ENCODE measurements around the gene RFTN1. TPM values are rescaled to one million over a fixed set of nuclear protein-coding genes. Genes with fewer than 3 reads are reported as not detected.

RFTN1 gene
- total RNA-seq, 1 experiment from 2014 or later = 2.2 TPM

DNA sequence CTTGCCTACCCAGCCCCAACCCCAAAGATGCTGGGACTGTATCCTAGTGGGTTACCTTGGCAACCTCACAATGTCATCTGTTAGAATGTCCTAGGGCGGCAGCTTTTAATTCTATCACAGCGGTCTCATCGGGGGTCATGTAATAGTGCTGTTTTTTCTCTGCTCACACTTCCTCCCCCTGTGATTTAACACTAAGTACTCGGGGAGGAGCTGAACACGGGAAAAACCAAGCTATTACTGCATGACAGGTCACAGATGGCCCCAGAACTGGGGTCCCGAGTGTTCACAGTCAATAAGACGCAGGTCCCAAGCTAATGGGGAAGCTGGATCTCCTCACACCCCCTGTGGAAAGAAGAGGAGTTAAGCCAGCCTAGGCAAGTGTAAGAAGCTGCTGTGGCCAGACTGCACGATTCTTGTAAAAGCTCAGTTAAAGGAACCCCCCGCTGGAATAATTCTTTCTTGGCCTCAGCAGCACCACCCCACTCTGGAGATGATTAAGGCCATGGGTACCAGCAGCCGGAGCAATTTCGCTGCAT is 2.5 kb upstream of the RFTN1 start:
- Histone ChIP-seq H4K91ac (ENCODE audit: insufficient read length, low read depth, low read length) (no peak overlapping the region), H3K9me3 (ENCODE audit: control insufficient read depth, low read depth, low read length) (no peaks in the 10 kb centered on the region), H3K4ac (ENCODE audit: low read depth, low read length) (no peak overlapping the region), H2BK5ac (ENCODE audit: insufficient read length, low read length) (no peak overlapping the region), H3K79me1 (ENCODE audit: insufficient read depth, low read depth, low read length, poor library complexity, severe bottlenecking) (no peaks in the 10 kb centered on the region), H2AFZ (ENCODE audit: low read length) (no peak overlapping the region), H3T11ph (ENCODE audit: low read length) (no peak overlapping the region), H3K23ac (ENCODE audit: insufficient read length, low read depth, low read length) (no peak overlapping the region), H2AK5ac (ENCODE audit: insufficient read length, low read length) (no peak overlapping the region), H2BK20ac (ENCODE audit: low read depth, low read length, poor library complexity, severe bottlenecking) (no peak overlapping the region), H3K79me2 (ENCODE audit: insufficient read depth, low read length) (no peaks in the 10 kb centered on the region), H3K27me3 (ENCODE audit: insufficient read depth, low read length) (peaks cover 17% of the 10 kb centered on the region; the same call in 1 of the 2 replicates), H2BK15ac (ENCODE audit: low read depth, low read length) (no peak overlapping the region), H3K18ac (ENCODE audit: insufficient read length, low read depth, low read length) (no peak overlapping the region), H4K5ac (ENCODE audit: insufficient read length, low read depth, low read length) (no peak overlapping the region), H2BK12ac (ENCODE audit: insufficient read length, low read depth, low read length) (no peak overlapping the region), H3K27ac (ENCODE audit: insufficient read length, low read depth, low read length) (no peak overlapping the region), H3K9ac (ENCODE audit: extremely low read depth, insufficient read length, low read length) (no peak overlapping the region), H3K23me2 (ENCODE audit: insufficient read length, low read depth, low read length, poor library complexity, severe bottlenecking) (peaks cover 16% of the 10 kb centered on the region), H4K20me1 (ENCODE audit: control insufficient read depth, insufficient read depth, insufficient read length) (no peaks in the 10 kb centered on the region), H2BK120ac (ENCODE audit: low read depth, low read length, poor library complexity, severe bottlenecking) (no peak overlapping the region), H4K8ac (replicated peaks; ENCODE audit: insufficient read length, low read depth, low read length) (no peak overlapping the region), H3K56ac (ENCODE audit: insufficient read length, low read depth, low read length) (no peak overlapping the region), H3K4me1 (ENCODE audit: insufficient read depth, low read length) (peaks cover 4% of the 10 kb centered on the region; the same call in 1 of the 2 replicates), H3K14ac (ENCODE audit: insufficient read depth, low read length) (no peak overlapping the region), H3K4me2 (ENCODE audit: insufficient read depth, insufficient read length, low read length) (no peak overlapping the region)
- Mint-ChIP-seq H3K4me3 (no peak overlapping the region), H3K36me3 (ENCODE audit: insufficient read depth in 1 of 3, low read depth in 3 of 3) (no peaks in the 10 kb centered on the region), H3K27me3 (ENCODE audit: low read depth) (peaks cover 56% of the 10 kb centered on the region), H3K27ac (no peak overlapping the region), H3K9me3 (no peaks in the 10 kb centered on the region; a peak in 2 of 5 replicates), H3K4me1 (peaks cover 27% of the 10 kb centered on the region in 2 experiments)
- TF ChIP-seq, protein P1, sequence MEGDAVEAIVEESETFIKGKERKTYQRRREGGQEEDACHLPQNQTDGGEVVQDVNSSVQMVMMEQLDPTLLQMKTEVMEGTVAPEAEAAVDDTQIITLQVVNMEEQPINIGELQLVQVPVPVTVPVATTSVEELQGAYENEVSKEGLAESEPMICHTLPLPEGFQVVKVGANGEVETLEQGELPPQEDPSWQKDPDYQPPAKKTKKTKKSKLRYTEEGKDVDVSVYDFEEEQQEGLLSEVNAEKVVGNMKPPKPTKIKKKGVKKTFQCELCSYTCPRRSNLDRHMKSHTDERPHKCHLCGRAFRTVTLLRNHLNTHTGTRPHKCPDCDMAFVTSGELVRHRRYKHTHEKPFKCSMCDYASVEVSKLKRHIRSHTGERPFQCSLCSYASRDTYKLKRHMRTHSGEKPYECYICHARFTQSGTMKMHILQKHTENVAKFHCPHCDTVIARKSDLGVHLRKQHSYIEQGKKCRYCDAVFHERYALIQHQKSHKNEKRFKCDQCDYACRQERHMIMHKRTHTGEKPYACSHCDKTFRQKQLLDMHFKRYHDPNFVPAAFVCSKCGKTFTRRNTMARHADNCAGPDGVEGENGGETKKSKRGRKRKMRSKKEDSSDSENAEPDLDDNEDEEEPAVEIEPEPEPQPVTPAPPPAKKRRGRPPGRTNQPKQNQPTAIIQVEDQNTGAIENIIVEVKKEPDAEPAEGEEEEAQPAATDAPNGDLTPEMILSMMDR (conservative IDR thresholded peaks at IDR 0.05) = no peak
- no peak for DNase-seq
- no CpG with 5 or more reads among the region's 11 CpGs for WGBS (ENCODE audit: extremely low coverage, insufficient read length, low lambda C conversion rate)
